HepG2 (cell line): ENCODE measurements around the gene ARHGEF4. TPM values are rescaled to one million over a fixed set of nuclear protein-coding genes. Genes with fewer than 3 reads are reported as not detected.
A peak's percentile ranks its signal among the peaks of the same experiment; 100 is the strongest.

Experiments used
- ATF6 ChIP-seq: sonication (generic); formaldehyde crosslinking; conservative IDR thresholded peaks from 2 replicates; pipeline ENCODE4 v1.4.0; 2020; ENCODE audit warnings: missing genetic modification reagents
- FOXP1 ChIP-seq, 2 experiments: fragments of 450-650 bp in 1 of 2; IDR thresholded peaks; 2 replicates each; pipeline ENCODE4 v1.6.1; 2017 to 2018; ENCODE audit warnings: antibody characterized with exemption in 1 of 2
- HNRNPLL ChIP-seq: fragments of 200-400 bp; formaldehyde crosslinking; IDR thresholded peaks from 2 replicates; pipeline ENCODE4 v1.6.1; 2017; ENCODE audit warnings: mild to moderate bottlenecking, low read depth, low read length; ENCODE audit not compliant: poor library complexity, severe bottlenecking
- NAIF1 ChIP-seq: sonication (generic); formaldehyde crosslinking; IDR thresholded peaks from 2 replicates; pipeline ENCODE4 v1.5.0; 2020; ENCODE audit warnings: mild to moderate bottlenecking, missing genetic modification reagents, borderline replicate concordance
- TCF12 ChIP-seq, 2 experiments: fragments of 450-650 bp in 1 of 2; sonication (generic) in 1 of 2; formaldehyde crosslinking in 1 of 2; IDR thresholded peaks; 2 replicates each; pipeline versions ENCODE4 v1.6.1 to v1.8.0; 2017 to 2022; ENCODE audit warnings: antibody characterized with exemption in 1 of 2, mild to moderate bottlenecking in 1 of 2, missing genetic modification reagents in 1 of 2, moderate library complexity in 1 of 2
- ZBTB2 ChIP-seq: sonication (generic); formaldehyde crosslinking; IDR thresholded peaks from 2 replicates; pipeline ENCODE4 v1.8.0; 2022; ENCODE audit warnings: low read depth, missing genetic modification reagents
- ZBTB20 ChIP-seq: sonication (generic); formaldehyde crosslinking; IDR thresholded peaks from 2 replicates; pipeline ENCODE4 v1.8.1; 2023; ENCODE audit warnings: missing genetic modification reagents, low read depth, mild to moderate bottlenecking, borderline replicate concordance
- ZBTB38 ChIP-seq: sonication (generic); formaldehyde crosslinking; IDR thresholded peaks from 2 replicates; pipeline ENCODE4 v1.5.1; 2020; ENCODE audit warnings: mild to moderate bottlenecking, missing genetic modification reagents
- ZFP36L1 ChIP-seq: sonication (generic); formaldehyde crosslinking; IDR thresholded peaks from 2 replicates; pipeline ENCODE4 v1.8.0; 2022; ENCODE audit warnings: mild to moderate bottlenecking, missing genetic modification reagents, moderate library complexity
- ZNF20 ChIP-seq: sonication (generic); formaldehyde crosslinking; IDR thresholded peaks from 2 replicates; pipeline ENCODE4 v1.4.0; 2020; ENCODE audit warnings: mild to moderate bottlenecking, moderate library complexity, missing genetic modification reagents
- ZNF317 ChIP-seq: sonication (generic); formaldehyde crosslinking; IDR thresholded peaks from 2 replicates; pipeline ENCODE4 v1.5.0; 2020; ENCODE audit warnings: mild to moderate bottlenecking, missing genetic modification reagents
- ZNF503 ChIP-seq: sonication (generic); formaldehyde crosslinking; IDR thresholded peaks from 2 replicates; pipeline ENCODE4 v1.4.0; 2020; ENCODE audit warnings: missing genetic modification reagents
- ZNF510 ChIP-seq: sonication (generic); formaldehyde crosslinking; IDR thresholded peaks from 2 replicates; pipeline ENCODE4 v1.4.0; 2020; ENCODE audit warnings: low read depth, mild to moderate bottlenecking, missing genetic modification reagents
- polyA plus RNA-seq, 8 experiments: library from polyadenylated mRNA; depleted of rRNA in 3 of 8; stranded (reverse) in 7 of 8; unstranded in 1 of 8; fragments of >200 nt; fragmentation: Illumina TruSeq in 4 of 8; extraction: Trizol in 4 of 8; gene quantifications; 2 replicates each; pipeline versions ENCODE4 v1.2.1 to v1.2.3, GENCODE V29; 2011 to 2016; ENCODE audit warnings: low read depth in 4 of 8, missing spikeins in 1 of 8, mixed read lengths in 1 of 8; ENCODE audit not compliant: insufficient read depth in 1 of 8
- total RNA-seq, 5 experiments: library from RNA; depleted of rRNA; stranded (reverse); fragments of >200 nt; fragmentation: Illumina TruSeq; extraction: Trizol; gene quantifications; 2 replicates each; pipeline ENCODE4 v1.2.3, GENCODE V29; 2016; ENCODE audit warnings: low read depth in 1 of 5
- TF ChIP-seq, protein P1 (sequence below): sonication (generic); formaldehyde crosslinking; IDR thresholded peaks from 2 replicates; pipeline ENCODE4 v1.4.0; 2020; ENCODE audit warnings: mild to moderate bottlenecking, missing genetic modification reagents
- TF ChIP-seq, protein P2 (sequence below): sonication (generic); formaldehyde crosslinking; IDR thresholded peaks from 2 replicates; pipeline ENCODE4 v1.8.1; 2023; ENCODE audit warnings: mild to moderate bottlenecking, inconsistent platforms, moderate library complexity, missing genetic modification reagents, borderline replicate concordance

ARHGEF4 gene
- total and polyA plus RNA-seq, 2 of the 13 experiments (the other 11 are each of a cell fraction or from before 2014, with no cell fraction given), result 0.11 to 0.13 TPM

DNA sequence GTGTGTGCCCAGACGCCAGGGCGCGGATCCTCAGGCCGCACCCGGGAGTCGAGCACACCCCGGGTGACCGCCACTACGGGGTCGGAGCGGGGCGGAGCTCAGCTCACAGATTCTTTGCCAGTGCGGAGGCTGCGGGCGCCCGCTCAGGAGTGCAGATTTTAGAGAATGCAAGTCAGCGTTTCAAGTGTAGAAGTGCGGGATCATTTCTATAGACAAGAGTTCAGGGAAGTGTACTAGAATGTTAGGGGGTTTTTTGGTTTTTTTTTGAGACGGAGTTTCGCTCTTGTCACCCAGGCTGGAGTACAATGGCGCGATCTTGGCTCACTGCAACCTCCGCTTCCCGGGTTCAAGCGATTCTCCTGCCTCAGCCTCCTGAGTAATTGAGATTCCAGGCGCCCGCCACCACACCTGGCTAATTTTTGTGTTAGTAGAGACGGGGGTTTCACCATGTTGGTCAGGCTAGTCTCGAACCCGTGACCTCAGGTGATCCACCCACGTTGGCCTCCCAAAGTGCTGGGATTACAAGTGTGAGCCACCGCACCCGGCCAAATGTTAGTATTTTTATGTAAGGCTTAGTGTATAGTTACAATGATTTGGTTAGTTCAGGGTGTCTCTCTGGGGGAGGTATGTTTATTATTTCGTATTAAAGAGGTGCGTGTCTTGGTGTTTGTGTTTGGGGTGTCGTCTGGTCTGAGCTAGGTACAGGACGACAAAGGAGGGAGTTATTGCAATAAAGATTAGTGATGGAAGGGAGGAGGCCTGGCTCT, 257.2 kb downstream of the ARHGEF4 start (continued):
- TF ChIP-seq ZBTB38 (CRISPR knock-in tag) (no peak), ZBTB2 (no peak), ATF6 (CRISPR knock-in tag) (no peak), HNRNPLL (no peak), ZNF317 (CRISPR knock-in tag) (no peak), TCF12 (IDR thresholded peaks at IDR 0.05) (no peak), TCF12 (CRISPR knock-in tag; IDR thresholded peaks at IDR 0.05) (no peak), ZNF503 (CRISPR knock-in tag) (no peak), NAIF1 (CRISPR knock-in tag) (no peak), ZNF20 (CRISPR knock-in tag) (no peak), FOXP1 (IDR thresholded peaks at IDR 0.05) (no peak), FOXP1 (CRISPR knock-in tag; IDR thresholded peaks at IDR 0.05) (no peak), ZNF510 (CRISPR knock-in tag) (peak; percentile 67; the same call in 1 of the 2 replicates), ZFP36L1 (CRISPR knock-in tag) (no peak), ZBTB20 (CRISPR knock-in tag) (0 out of 2 replicates have a peak, but pooled peaks have one; percentile 49)
- TF ChIP-seq, protein P1, sequence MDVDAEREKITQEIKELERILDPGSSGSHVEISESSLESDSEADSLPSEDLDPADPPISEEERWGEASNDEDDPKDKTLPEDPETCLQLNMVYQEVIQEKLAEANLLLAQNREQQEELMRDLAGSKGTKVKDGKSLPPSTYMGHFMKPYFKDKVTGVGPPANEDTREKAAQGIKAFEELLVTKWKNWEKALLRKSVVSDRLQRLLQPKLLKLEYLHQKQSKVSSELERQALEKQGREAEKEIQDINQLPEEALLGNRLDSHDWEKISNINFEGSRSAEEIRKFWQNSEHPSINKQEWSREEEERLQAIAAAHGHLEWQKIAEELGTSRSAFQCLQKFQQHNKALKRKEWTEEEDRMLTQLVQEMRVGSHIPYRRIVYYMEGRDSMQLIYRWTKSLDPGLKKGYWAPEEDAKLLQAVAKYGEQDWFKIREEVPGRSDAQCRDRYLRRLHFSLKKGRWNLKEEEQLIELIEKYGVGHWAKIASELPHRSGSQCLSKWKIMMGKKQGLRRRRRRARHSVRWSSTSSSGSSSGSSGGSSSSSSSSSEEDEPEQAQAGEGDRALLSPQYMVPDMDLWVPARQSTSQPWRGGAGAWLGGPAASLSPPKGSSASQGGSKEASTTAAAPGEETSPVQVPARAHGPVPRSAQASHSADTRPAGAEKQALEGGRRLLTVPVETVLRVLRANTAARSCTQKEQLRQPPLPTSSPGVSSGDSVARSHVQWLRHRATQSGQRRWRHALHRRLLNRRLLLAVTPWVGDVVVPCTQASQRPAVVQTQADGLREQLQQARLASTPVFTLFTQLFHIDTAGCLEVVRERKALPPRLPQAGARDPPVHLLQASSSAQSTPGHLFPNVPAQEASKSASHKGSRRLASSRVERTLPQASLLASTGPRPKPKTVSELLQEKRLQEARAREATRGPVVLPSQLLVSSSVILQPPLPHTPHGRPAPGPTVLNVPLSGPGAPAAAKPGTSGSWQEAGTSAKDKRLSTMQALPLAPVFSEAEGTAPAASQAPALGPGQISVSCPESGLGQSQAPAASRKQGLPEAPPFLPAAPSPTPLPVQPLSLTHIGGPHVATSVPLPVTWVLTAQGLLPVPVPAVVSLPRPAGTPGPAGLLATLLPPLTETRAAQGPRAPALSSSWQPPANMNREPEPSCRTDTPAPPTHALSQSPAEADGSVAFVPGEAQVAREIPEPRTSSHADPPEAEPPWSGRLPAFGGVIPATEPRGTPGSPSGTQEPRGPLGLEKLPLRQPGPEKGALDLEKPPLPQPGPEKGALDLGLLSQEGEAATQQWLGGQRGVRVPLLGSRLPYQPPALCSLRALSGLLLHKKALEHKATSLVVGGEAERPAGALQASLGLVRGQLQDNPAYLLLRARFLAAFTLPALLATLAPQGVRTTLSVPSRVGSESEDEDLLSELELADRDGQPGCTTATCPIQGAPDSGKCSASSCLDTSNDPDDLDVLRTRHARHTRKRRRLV (CRISPR knock-in tag), result no peak
- TF ChIP-seq, protein P2, sequence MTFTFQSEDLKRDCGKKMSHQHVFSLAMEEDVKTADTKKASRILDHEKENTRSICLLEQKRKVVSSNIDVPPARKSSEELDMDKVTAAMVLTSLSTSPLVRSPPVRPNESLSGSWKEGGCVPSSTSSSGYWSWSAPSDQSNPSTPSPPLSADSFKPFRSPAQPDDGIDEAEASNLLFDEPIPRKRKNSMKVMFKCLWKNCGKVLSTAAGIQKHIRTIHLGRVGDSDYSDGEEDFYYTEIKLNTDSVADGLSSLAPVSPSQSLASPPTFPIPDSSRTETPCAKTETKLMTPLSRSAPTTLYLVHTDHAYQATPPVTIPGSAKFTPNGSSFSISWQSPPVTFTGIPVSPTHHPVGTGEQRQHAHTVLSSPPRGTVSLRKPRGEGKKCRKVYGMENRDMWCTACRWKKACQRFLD, result no peak; the same call in 1 of the 2 replicates
